ENCODE measurements around the gene CALHM5.

GRCh38 chr6:116545651-116546050 lies 34.2 kb downstream of the CALHM5 start, which contains the start of gene TRAPPC3L:
- no peak for TF ChIP-seq CTCF (IDR thresholded peaks at IDR 0.05)
- TF ChIP-seq POLR2AphosphoS5 (IDR thresholded peaks at IDR 0.05): no peak
- TF ChIP-seq EP300 (IDR thresholded peaks at IDR 0.05): no peak
